GM19240 (cell line): ENCODE measurements around the gene CHCHD1.
A peak's percentile ranks its signal among the peaks of the same experiment; 100 is the strongest.
"Not testable (repeated sequence)": the region's sequence is repeated elsewhere in the genome, so short reads cannot be mapped to it uniquely, and the experiment has no call there.

ENCODE experiments used
- DNase-seq: peaks from one replicate; pipeline ENCODE4 v3.0.0; 2011; ENCODE audit warnings: low spot score; ENCODE audit not compliant: insufficient read length

CHCHD1 gene

DNA sequence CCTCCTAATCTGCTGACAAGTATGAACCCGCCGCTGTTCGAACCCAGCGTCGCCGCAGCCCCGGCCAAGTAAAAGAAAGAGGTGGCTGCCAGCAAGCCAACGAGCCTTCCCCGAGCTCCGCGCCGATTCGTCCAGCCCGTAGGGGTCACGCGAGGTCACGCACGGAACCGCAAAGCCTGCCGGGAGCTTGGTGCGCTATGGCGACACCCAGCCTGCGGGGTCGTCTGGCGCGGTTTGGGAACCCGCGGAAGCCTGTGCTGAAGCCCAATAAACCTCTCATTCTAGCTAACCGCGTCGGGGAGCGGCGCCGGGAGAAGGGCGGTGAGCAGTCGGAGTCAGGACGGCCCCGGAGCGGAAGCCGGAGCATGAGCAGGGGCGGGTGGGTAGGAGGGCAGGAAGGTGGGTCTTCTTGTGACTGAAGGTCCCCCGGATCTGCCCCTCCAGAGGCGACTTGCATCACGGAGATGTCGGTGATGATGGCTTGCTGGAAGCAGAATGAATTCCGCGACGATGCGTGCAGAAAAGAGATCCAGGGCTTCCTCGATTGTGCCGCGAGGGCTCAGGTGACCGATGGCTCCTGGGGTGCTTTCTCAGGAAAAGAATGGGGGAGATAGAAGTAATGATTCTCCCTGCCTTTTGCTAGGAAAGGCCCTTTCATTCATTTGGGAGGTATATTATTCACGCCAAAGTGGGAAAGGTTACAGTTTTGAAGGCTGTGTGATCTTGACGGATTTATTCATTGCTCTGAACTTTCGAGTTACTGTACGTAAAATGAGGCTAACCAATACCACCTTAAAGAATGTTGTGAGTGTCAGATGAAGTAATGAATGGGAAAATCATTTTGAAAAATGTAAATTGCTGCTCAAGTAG, at the start of gene CHCHD1:
TSS of gene CHCHD1 (plus strand) at position 170 of the 870 bp plus-strand sequence. CDS start at position 198, 28 bp downstream.
- DNase-seq = peak; percentile 86

DNA sequence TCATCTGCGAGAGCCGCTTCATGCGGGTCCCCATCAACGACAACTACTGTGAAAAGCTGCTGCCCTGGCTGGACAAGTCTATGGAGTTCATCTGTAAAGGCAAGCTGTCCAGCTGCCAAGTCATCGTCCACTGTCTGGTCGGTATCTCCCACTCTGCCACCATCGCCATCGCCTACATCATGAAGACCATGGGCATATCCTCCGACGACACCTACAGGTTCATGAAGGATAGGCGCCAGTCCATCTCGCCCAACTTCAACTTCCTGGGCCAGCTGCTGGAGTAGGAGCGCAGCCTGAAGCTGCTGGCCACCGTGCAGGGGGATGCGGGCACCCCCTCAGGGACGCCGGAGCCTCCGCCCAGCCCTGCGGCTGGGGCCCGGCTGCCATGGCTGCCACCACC, 49.4 kb upstream of the CHCHD1 start:
- DNase-seq = no peak

DNA sequence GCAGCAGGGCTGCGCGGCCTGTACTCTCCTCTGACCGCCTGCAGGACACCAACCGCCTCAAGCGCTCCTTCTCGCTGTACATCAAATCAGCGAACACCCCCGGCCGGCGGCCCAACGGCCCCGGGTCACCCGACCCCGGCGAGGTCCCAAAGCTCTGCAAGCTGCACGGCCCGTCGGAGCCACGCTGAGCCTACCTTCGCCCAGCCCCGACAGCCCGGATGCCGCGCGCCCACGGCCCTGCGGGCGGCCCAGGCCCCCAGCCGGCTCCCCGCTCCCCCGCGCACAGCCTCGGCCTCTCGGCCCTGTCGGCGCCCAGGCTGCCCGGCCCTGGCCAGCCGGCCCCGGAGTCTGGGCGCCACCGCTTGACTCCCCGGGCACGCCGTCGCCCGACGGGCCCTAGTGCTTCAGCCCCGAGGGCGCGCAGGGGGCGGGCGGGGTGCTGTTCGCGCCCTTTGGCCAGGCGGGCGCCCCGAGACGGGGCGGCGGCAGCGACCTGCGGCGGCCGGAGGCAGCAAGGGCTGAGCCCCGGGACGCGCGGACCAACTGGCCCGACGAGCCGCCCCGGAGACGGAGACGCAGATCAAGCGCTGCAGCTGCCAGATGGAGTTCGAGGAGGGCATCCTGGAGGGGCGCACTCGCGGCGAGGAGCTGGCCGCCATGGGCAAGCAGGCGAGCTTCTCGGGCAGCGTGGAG, 48.8 kb upstream of the CHCHD1 start:
- DNase-seq = no peak

DNA sequence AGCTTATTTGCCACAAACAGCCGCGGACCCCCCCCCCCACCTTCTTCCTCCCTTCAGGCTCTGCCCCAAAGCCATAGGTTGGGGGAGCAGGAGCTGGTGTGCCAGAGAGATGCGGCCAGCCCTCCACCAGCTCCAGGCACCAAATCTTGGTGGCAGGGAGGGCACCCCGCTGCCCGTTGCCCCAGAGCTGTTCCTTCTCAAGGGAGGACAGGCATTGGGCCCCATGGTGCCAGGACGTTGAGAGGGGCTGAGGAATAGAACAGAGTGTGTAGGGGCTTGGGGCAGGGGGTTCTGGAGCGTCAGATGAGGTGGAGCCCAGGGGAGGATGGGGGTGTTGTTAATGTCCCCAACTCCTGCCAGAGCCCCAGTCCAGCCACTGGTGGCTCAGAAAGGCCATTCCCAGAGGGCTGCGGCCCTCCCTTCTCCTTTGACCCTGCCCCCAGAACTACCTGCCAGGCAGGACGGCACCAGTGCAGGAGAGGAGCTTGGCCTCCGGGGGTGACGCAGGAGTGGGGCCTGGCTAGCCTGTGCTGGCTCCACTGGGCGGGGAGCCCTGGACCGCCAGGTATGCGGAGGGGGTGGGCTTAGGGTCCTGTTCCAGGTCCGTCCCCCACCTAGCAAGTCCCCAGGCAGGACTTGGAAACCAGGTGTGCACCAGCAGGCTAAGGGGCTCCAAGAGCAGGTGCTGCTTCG, 47.7 kb upstream of the CHCHD1 start:
- DNase-seq = no peak

DNA sequence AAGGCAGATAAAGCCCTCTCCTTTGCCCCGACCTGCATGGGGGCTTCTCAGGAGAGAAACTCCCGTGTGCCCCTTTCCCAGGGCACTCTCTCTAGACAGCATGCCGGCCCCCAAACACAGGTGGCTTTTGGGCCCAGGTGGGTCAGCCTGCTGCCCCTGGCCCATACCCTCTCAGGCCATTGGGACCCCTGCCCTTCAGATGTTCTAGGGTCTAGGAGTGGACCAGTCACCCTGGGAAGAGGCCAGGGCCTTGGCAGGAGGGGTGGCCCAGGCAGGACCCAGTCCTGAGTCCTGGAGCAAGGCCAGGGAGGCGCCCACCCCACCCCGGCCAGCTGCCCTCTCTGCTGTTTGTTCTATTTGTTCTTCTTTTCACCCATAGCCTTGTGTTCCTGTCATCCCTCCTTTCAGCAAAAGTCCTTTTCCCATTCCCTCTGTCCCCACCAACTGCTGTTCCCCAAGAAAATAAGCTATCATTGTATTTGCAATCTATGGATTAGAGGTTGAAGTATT, 47.0 kb upstream of the CHCHD1 start:
- no peak for DNase-seq

DNA sequence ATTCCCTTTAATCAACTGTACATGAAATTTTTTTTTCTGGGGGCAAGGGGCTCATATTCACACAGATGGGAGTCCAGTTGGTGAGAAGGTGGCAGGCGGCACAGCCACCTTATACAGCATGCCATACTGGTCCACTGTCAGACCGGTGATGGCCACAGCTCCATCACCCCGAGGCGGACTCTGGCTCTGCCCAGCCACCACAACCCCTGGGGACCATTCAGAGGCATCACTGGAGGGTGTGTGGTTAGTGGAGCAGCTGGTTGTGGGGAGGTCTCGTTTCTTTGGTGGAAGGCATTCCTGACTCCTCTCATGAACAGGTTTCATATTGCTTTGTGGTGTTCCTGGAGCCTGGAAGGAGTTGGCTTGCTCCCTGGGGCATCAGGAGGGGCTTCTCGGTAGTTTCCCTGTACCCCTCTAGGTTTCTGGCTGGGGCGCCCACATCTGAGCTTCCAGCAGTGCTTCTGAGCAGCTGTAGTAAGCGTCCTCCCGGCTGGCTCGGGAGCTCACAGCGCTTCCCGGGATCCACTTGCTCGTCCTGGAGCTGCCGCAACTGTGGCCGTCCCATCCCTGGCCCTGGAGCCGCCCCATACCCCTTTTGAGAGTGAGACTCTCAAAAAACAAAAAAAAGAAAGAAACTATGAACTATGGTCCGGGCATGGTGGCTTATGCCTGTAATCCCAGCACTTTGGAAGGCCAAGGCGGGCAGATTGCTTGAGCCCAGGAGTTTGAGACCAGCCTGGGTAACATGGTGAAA, 41.2 kb upstream of the CHCHD1 start:
- not testable (repeated sequence) for DNase-seq

DNA sequence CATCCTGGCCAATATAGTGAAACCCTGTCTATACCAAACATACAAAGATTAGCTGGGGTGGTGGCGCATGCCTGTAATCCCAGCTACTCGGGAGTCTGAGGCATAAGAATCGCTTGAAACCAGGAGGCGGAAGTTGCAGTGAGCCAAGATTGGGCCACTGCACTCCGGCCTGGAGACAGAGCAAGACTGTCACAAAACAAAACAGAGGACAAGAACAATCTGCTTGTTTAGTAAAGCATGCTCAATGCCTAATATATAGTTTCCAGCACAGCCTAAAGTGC, 39.5 kb upstream of the CHCHD1 start:
- DNase-seq = no peak

DNA sequence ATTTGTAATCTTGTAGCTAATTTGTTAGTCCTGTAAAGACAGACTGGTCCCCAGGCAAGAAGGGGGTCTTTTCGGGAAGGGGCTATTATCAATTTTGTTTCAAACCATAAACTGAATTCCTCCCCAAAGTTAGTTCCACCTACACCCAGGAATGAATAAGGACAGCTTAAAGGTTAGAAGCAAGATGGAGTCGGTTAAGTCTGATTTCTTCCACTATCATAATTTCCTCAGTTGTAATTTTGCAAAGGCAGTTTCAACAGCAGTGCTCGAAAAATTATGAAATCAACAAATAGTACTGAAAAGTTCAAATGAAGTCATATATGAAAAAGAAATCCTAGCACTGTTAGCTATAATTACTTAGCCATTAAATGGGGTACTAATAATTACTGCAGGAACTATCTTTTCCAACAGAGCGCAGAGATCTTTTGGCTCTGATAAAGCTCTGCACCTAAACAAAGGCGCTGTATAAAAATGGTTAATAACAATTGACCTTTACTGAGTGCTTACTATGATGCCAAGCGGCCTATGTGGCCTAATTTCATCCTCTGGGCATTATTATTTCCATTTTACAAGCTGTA, 38.4 kb upstream of the CHCHD1 start:
- DNase-seq = no peak

DNA sequence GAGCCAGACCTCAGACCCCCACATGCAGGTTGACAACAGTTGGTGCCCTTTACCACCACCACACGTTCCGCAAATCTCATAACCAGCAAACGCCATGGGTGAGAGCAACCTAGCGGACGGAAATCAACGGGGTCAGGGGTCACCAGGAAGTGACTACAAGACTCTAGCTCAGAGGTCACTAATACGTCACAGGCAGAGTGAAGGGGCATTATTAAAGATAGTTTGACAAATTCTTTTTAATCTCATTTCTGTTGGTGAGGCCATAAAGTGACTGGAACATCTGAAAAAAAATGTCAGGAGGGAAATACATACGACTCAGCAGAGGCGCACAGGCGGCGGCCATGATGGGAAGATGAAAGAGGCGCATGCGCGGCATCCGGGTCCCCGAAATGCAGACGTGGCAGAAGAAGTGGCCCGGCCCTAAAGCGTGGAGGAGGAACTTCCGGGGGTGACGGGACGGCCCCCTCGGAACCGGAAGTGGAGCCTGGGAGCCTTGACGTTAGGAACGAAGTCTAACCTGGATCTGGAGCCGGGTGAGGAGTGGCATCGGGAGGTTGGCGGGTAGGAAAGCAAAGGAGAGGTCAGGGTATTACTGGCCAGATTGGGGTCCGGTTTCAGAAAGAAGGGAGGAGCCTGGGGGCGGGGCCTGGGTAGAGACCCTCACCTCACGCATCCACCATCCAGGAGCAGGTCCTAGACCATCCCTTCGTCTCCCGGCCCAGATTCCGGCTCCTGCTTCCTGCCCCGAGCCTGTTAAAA, 37.8 kb upstream of the CHCHD1 start, which contains the start of gene SEC24C:
TSS of gene SEC24C (plus strand) at position 468 of the 759 bp plus-strand sequence. CDS start 2,461 bp downstream, outside the sequence.
- DNase-seq = peak; percentile 85

DNA sequence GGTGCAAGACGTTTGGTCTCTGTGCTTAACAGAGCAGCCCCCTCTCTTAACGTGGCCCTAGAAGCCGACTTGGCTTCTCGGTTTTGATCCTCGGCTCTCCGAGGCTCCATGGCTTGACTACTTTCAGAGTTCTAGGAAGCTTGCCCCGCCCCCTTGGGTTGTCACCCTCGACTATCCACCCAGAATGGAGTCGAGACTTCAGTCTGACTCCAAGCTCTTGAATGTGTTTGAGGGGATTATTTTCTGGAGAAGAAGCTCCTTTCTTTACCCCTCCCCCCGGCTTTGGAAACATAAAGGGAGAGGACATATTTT, 37.2 kb upstream of the CHCHD1 start:
- no peak for DNase-seq

DNA sequence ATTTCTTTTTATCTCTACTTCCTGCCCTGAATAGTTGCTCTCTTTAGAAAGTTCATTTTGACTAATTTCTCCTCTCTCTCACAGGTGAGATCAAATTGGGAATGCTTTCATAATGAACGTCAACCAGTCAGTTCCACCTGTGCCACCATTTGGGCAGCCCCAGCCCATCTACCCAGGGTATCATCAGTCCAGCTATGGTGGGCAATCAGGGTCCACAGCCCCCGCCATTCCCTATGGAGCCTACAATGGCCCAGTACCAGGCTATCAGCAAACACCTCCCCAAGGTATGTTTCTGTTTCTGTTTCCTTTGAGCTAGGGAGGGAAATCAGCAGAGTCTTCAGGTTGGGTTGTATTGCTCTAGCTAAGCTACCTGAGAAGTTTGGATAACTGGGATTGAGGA, 35.1 kb upstream of the CHCHD1 start:
- DNase-seq = no peak

DNA sequence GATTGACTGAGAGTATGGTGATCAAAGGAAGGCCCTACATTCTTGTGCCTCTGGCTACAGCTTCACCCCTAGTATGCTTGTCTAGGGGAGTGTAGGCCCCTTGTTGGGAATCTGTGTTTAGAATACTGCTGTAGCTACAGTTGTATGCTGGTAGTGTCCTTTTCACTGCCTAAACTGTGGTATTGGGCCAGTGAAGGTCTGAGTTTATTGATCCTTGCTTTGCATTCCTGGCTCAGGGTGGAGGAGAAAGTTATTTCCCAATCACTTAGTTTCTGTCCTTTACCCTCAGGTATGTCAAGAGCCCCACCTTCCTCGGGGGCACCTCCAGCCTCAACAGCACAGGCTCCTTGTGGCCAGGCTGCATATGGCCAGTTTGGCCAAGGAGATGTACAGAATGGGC, 31.0 kb upstream of the CHCHD1 start:
- no peak for DNase-seq

DNA sequence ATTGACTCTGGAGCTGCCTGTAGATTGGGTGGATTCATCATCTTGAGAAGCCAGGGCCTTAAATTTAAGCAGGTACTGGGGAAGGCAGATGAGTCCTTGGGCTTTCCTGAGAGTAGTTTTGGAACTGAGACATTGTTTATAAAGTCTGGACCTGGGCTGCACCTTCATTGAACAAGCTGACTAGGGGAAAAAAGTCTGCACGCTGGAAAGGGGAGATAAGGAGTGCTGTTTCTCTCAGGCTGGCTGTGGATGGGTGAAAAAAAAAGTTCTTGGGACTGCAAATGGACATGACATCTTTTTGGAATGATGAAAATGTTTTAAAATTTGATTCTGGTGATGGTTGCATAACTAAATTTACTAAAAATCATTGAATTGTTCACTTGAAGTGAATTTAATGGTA, 25.7 kb upstream of the CHCHD1 start:
- no peak for DNase-seq

DNA sequence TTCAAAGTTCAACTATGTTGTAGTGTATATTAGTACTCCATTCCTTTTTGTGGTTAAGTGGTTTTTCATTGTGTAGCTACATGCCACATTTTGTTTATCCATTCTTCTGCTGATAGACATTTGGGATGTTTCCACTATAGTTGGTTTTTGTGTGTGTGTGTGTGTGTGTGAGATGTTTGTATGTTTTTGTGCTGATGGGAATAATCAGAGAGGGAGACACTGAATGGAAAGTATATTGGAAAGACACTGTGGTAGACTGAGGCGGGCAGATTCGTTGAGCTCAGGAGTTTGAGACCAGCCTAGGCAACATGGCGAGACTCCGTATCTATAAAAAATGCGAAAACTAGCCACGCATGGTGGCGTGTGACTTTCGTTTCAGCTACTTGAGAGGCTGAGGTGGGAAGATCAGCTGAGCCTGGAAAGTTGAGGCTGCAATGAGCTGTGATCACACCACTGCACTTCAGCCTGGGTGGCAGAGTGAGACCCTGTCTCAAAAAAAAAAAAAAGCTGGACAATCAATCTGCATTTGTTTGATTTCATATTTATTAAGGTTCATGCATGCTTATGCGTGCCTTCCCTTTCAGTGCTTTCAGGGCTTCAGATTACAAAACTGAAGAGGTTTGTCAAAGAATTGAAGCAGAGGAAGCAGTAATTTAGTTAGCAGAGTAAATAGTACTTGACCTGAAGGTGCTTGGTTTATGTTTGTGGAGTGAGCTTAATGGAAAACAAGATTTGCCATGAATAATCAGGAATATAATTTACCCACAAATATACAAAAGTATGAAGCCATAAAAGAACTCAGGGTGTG, 22.9 kb upstream of the CHCHD1 start:
- no peak for DNase-seq

DNA sequence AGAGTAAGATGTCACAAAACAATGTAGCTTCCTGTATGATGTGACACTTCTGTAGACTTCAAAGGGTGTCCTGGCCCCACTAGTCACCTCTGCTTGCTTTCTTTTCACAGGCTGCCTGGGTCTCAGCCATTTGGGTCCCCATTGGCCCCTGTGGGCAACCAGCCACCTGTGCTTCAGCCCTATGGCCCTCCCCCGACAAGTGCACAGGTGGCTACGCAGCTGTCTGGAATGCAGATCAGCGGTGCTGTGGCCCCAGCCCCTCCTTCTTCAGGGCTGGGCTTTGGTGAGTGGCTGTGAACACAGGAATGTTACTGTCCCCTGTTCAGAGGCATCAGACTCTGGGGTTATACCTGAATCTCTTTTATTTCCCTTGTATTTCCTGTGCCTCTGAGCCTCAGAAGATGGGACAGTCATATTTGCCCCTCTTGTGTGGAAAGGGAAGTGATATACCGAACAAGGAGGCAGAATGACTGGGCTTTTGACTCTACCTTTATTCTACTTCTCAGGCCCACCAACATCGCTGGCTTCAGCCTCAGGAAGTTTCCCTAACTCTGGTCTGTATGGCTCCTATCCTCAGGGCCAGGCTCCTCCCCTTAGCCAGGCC, 22.2 kb upstream of the CHCHD1 start:
- no peak for DNase-seq

DNA sequence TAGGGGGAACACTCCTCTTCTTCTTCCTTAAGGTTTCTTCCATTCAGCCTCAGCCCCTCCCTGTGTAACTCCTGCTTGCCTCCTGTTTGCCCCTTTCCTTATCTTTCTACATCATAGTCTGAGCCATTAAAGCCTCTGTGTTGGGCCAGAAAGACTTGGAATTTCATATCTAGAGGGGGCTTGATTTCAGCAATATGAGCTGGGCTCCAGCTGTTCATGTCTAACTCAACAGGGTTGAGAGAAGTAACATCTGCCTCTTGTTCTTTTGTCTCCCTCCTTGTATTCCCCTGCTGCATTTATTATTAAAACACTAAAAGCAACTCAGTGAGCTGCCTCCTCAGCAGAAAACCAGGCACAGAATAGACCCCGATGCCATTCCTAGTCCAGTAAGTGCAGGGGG, 20.1 kb upstream of the CHCHD1 start:
- DNase-seq = no peak

DNA sequence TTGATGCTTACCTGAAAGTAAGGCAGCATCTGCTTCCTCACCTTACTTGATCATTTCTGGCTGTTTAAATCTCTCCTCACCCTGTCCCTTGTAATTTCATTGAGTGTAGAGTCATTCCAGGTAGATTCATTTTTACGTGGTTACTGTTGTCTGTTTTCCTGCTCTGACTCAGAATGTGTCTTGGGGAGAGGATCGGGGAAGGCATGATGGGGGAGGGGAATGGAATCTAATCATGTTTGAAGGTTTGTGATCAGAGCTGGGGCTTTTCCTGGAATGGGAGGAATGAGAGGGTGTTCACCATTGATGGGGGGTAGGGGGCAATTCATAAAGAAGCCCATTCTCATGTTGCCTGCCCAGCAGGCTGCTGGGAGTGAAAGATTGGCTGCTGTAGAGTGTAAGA, 18.9 kb upstream of the CHCHD1 start:
- no peak for DNase-seq

DNA sequence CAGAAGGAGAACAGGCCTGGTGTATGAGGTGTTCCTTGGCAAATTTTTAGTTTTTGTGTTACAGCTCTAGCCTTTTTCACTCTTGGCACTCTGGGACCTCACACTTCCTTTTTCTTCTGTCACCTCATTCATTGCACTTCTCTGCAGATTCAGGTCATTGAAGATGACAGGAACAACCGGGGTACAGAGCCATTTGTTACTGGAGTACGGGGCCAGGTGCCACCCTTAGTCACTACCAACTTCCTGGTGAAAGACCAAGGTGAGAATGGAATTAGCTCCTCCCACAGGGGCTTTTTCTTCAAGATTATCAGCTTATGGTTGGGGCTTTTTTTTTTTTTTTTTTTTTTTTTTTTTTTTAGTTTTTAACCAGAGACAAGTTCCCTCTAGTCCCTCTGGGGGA, 18.5 kb upstream of the CHCHD1 start:
- DNase-seq = no peak

DNA sequence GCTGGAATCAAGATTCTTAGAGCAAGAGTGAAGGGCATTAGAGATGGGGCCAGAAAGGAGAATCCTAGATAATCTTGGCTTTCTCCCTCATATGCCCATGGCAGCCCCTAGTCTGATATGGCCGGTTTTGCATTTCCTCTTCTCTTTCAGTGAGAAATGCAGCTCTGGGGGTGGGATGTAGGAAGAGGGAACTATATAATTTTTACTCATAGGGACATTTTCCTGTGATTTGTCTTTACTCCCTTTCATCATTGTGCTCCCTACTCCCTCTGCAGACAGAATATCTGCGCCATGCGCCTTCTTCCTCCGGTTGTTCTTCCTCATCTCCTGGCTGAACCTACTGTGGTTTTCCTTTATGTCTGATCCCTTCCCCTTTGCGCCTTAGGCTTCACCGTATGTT, 16.8 kb upstream of the CHCHD1 start:
- DNase-seq = no peak
